IMR-90 (cell line): ENCODE measurements around the gene ZSCAN16. TPM values are rescaled to one million over a fixed set of nuclear protein-coding genes. Genes with fewer than 3 reads are reported as not detected.

ENCODE experiments used
- ATAC-seq: fragments of 200-7000 bp; cut with Tn5 transposase; 2 replicates; pipeline ENCODE4 v1.9.1; 2020; ENCODE audit warnings: low read depth, mild to moderate bottlenecking, moderate library complexity
- BruUV-seq: library from RNA; stranded (reverse); fragments of 400-500 nt; replicated peaks from 2 replicates; lab custom pipeline; 2021; lab: Mats Ljungman, UMichigan
- CTCF ChIA-PET: fragments of 300-600 bp; formaldehyde crosslinking; extraction: SDS; loops from one replicate; lab custom pipeline; 2021; ENCODE audit warnings: antibody characterized with exemption; lab: Yijun Ruan, JAX
- POLR2A ChIA-PET: fragments of 300-600 bp; sonication (Branson Sonifier 250); formaldehyde crosslinking; loops from one replicate; lab custom pipeline; 2022; ENCODE audit warnings: antibody characterized with exemption; ENCODE audit not compliant: unreplicated experiment; lab: Charles Lee
- DNase-seq: peaks from one replicate; pipeline ENCODE4 v3.0.0; 2013
- H2AFZ ChIP-seq: replicated peaks from 2 replicates; pipeline ENCODE3; 2013; ENCODE audit warnings: low read length, mild to moderate bottlenecking; ENCODE audit not compliant: poor library complexity
- H2AK5ac ChIP-seq: 2 replicates; pipeline ENCODE4 v1.6.1; 2013; ENCODE audit warnings: low read depth, low read length, inconsistent platforms
- H2AK9ac ChIP-seq: replicated peaks from 2 replicates; pipeline ENCODE3; 2013; ENCODE audit warnings: mild to moderate bottlenecking, low read depth, low read length, moderate library complexity; ENCODE audit not compliant: poor library complexity
- H2BK120ac ChIP-seq: 2 replicates; pipeline ENCODE4 v1.6.1; 2013; ENCODE audit warnings: low read depth, low read length, inconsistent platforms
- H2BK15ac ChIP-seq: 3 replicates; pipeline ENCODE4 v1.6.1; 2013; ENCODE audit warnings: low read depth, low read length, inconsistent platforms
- H2BK20ac ChIP-seq: 2 replicates; pipeline ENCODE4 v1.6.1; 2013; ENCODE audit warnings: low read depth, mild to moderate bottlenecking, inconsistent platforms, low read length, moderate library complexity
- H2BK5ac ChIP-seq: 2 replicates; pipeline ENCODE4 v1.6.1; 2013; ENCODE audit warnings: mild to moderate bottlenecking, low read depth, low read length, inconsistent platforms; ENCODE audit not compliant: poor library complexity, severe bottlenecking
- H3K14ac ChIP-seq: replicated peaks from 2 replicates; pipeline ENCODE4 v1.6.1; 2013; ENCODE audit warnings: low read depth, low read length, inconsistent platforms
- H3K18ac ChIP-seq: 2 replicates; pipeline ENCODE4 v1.6.1; 2013; ENCODE audit warnings: low read depth, low read length, control low read depth
- H3K23ac ChIP-seq: 2 replicates; pipeline ENCODE4 v1.6.1; 2013; ENCODE audit warnings: low read depth, low read length, inconsistent platforms
- H3K27ac ChIP-seq: 2 replicates; pipeline ENCODE4 v1.5.1; 2013; ENCODE audit warnings: mild to moderate bottlenecking, control low read depth, low read length; ENCODE audit not compliant: insufficient read depth
- H3K27me3 ChIP-seq: 2 replicates; pipeline ENCODE4 v1.6.1; 2013; ENCODE audit warnings: low read length; ENCODE audit not compliant: control insufficient read depth, insufficient read depth
- H3K36me3 ChIP-seq: 2 replicates; pipeline ENCODE4 v1.6.1; 2013; ENCODE audit warnings: low read length, mixed read lengths; ENCODE audit not compliant: control insufficient read depth, insufficient read depth
- H3K4ac ChIP-seq: 2 replicates; pipeline ENCODE4 v1.6.1; 2013; ENCODE audit warnings: low read depth, low read length, inconsistent platforms
- H3K4me1 ChIP-seq: 2 replicates; pipeline ENCODE4 v1.6.1; 2013; ENCODE audit warnings: low read length, mixed read lengths; ENCODE audit not compliant: control insufficient read depth, insufficient read depth
- H3K4me2 ChIP-seq: 2 replicates; pipeline ENCODE4 v1.6.1; 2013; ENCODE audit warnings: low read depth, mild to moderate bottlenecking, control low read depth, low read length, moderate library complexity
- H3K4me3 ChIP-seq: 2 replicates; pipeline ENCODE4 v1.5.1; 2013; ENCODE audit warnings: low read depth, mild to moderate bottlenecking, control low read depth, low read length, moderate library complexity; ENCODE audit not compliant: insufficient read depth
- H3K56ac ChIP-seq: 2 replicates; pipeline ENCODE4 v1.6.1; 2013; ENCODE audit warnings: low read length, inconsistent platforms; ENCODE audit not compliant: insufficient read depth; ENCODE audit errors: extremely low read depth
- H3K79me1 ChIP-seq, 2 experiments: 2 replicates each; pipeline ENCODE4 v1.6.1; 2013; ENCODE audit warnings: low read length in 2 of 2, inconsistent platforms in 1 of 2, low read depth in 1 of 2
- H3K9ac ChIP-seq: 2 replicates; pipeline ENCODE4 v1.6.1; 2013; ENCODE audit warnings: low read depth, low read length, control low read depth
- H3K9me1 ChIP-seq: 2 replicates; pipeline ENCODE4 v1.6.1; 2013; ENCODE audit warnings: low read length, inconsistent platforms; ENCODE audit not compliant: insufficient read depth
- H3K9me3 ChIP-seq: 2 replicates; pipeline ENCODE4 v1.6.1; 2013; ENCODE audit warnings: low read length; ENCODE audit not compliant: control insufficient read depth, insufficient read depth
- H4K20me1 ChIP-seq: 2 replicates; pipeline ENCODE4 v1.6.1; 2013; ENCODE audit warnings: low read length, inconsistent platforms; ENCODE audit not compliant: insufficient read depth
- H4K5ac ChIP-seq: 2 replicates; pipeline ENCODE4 v1.6.1; 2013; ENCODE audit warnings: mild to moderate bottlenecking, low read depth, low read length, control low read depth
- H4K8ac ChIP-seq, 2 experiments: 2 replicates each; pipeline ENCODE4 v1.6.1; 2013; ENCODE audit warnings: low read depth in 2 of 2, low read length in 2 of 2, control low read depth in 1 of 2, inconsistent platforms in 1 of 2
- H4K91ac ChIP-seq: 2 replicates; pipeline ENCODE4 v1.6.1; 2013; ENCODE audit warnings: low read depth, low read length, inconsistent platforms; ENCODE audit not compliant: insufficient read depth
- CEBPB ChIP-seq: IDR thresholded peaks from 2 replicates; pipeline ENCODE4 v1.6.1; 2012; ENCODE audit warnings: low read depth, low read length, improper control_type of control experiment
- CHD1 ChIP-seq: IDR thresholded peaks from 2 replicates; pipeline ENCODE4 v1.6.1; 2012; ENCODE audit warnings: low read depth, low read length, improper control_type of control experiment
- MAZ ChIP-seq: IDR thresholded peaks from 2 replicates; pipeline ENCODE4 v1.6.1; 2012; ENCODE audit warnings: low read depth, mild to moderate bottlenecking, low read length, improper control_type of control experiment, moderate library complexity, borderline replicate concordance
- POLR2A ChIP-seq: IDR thresholded peaks from 2 replicates; pipeline ENCODE4 v1.6.1; 2012; ENCODE audit warnings: mild to moderate bottlenecking, low read depth, low read length
- RCOR1 ChIP-seq: IDR thresholded peaks from 2 replicates; pipeline ENCODE4 v1.6.1; 2012; ENCODE audit warnings: mild to moderate bottlenecking, low read length, improper control_type of control experiment; ENCODE audit not compliant: insufficient replicate concordance
- SMC3 ChIP-seq: fragments of 150-350 bp; IDR thresholded peaks from 2 replicates; pipeline ENCODE4 v1.6.1; 2016; ENCODE audit warnings: low read depth, mild to moderate bottlenecking, antibody characterized with exemption, low read length, moderate library complexity
- WGBS, 2 experiments: methylation state at CpG; one replicate each; pipeline versions ENCODE4 v1.1.5 to v1.1.7; 2013; ENCODE audit warnings: missing lambda C conversion rate in 2 of 2; ENCODE audit not compliant: insufficient read length in 1 of 2; ENCODE audit errors: extremely low coverage in 2 of 2; 5-methylcytosine and 5-hydroxymethylcytosine counted together
- dilution Hi-C: fragments of 300-500 bp; cut with HindIII; formaldehyde crosslinking; loops from one replicate; pipeline ENCODE4 v1.14.3; 2018; ENCODE audit warnings: low sequenced_read_pairs; ENCODE audit not compliant: unreplicated experiment
- in situ Hi-C: fragments of 300-500 bp; cut with MboI; formaldehyde crosslinking; loops from 3 replicates; pipeline ENCODE4 v1.14.3; 2019; ENCODE audit warnings: low sequenced_read_pairs, inconsistent platforms, mixed read lengths
- intact Hi-C: fragments of 100-400 bp; cut with micrococcal nuclease; formaldehyde crosslinking; loops from 2 replicates; pipeline ENCODE4 v1.10.0; 2022
- polyA plus RNA-seq, 3 experiments: library from polyadenylated mRNA; depleted of rRNA; stranded (reverse); fragments of >200 nt; gene quantifications; 2 replicates each; pipeline ENCODE4 v1.2.3, GENCODE V29; 2012; ENCODE audit warnings: low replicate concordance in 1 of 3
- total RNA-seq: library from RNA; depleted of rRNA; stranded (reverse); fragments of >200 nt; gene quantifications from 2 replicates; pipeline ENCODE4 v1.2.3, GENCODE V29; 2012
- TF ChIP-seq, protein P1 (sequence below): fragments of 150-350 bp; IDR thresholded peaks from 2 replicates; pipeline ENCODE4 v1.6.1; 2016; ENCODE audit warnings: low read depth, mild to moderate bottlenecking, low read length, moderate library complexity, borderline replicate concordance

Gene ZSCAN16
- total and polyA plus RNA-seq, 2 of the 4 experiments (the other 2 are of a cell fraction): 1.8 to 3.0 TPM

DNA sequence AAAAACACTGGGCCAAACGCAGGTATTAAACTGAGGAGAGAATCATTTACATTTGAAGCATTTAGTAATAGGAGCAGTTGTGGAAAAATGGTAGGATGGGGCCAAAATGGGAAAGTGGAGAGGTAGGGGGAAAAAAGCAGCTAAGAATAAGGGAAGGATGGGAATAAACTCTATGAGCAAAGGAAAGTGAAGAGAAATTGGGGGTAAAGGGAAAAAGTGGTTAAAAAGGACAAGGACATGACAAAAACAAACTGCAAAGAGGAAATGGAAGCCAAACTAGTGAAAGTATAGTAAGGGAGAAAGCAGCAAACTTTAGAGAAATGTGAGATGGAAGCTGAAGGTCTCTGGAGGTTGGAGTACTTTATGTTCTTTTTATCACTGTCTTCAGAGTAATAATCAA lies 6.2 kb upstream of the ZSCAN16 start:
- Histone ChIP-seq H4K91ac (no peak overlapping the region), H3K4me1 (no peaks in the 10 kb centered on the region), H3K27ac (no peak overlapping the region), H3K9ac (no peak overlapping the region), H3K79me1 (peaks cover 4 to 7% of the 10 kb centered on the region in 2 experiments), H4K20me1 (no peaks in the 10 kb centered on the region), H3K36me3 (peaks cover 32% of the 10 kb centered on the region), H2BK20ac (no peak overlapping the region), H2AK9ac (no peak overlapping the region), H3K9me3 (no peaks in the 10 kb centered on the region), H3K4me3 (no peak overlapping the region), H3K18ac (no peak overlapping the region), H3K9me1 (no peaks in the 10 kb centered on the region), H3K23ac (no peak overlapping the region), H3K4me2 (no peak overlapping the region), H3K14ac (no peak overlapping the region), H4K5ac (no peak overlapping the region), H4K8ac (no peak overlapping the region), H2BK120ac (no peak overlapping the region), H3K27me3 (no peaks in the 10 kb centered on the region), H3K4ac (no peak overlapping the region), H2BK15ac (no peak overlapping the region), H2BK5ac (no peak overlapping the region), H2AFZ (no peak overlapping the region), H2AK5ac (no peak overlapping the region), H3K56ac (no peak overlapping the region)
- in situ Hi-C loops: no loop called here
- TF ChIP-seq, protein P1, sequence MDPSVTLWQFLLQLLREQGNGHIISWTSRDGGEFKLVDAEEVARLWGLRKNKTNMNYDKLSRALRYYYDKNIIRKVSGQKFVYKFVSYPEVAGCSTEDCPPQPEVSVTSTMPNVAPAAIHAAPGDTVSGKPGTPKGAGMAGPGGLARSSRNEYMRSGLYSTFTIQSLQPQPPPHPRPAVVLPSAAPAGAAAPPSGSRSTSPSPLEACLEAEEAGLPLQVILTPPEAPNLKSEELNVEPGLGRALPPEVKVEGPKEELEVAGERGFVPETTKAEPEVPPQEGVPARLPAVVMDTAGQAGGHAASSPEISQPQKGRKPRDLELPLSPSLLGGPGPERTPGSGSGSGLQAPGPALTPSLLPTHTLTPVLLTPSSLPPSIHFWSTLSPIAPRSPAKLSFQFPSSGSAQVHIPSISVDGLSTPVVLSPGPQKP: no peak
- TF ChIP-seq SMC3: no peak
- TF ChIP-seq POLR2A: no peak
- no peak for TF ChIP-seq MAZ
- TF ChIP-seq CHD1: no peak
- TF ChIP-seq RCOR1: no peak
- TF ChIP-seq CEBPB: no peak
- intact Hi-C loops: no loop called here
- ChIA-PET CTCF (no interaction called here), POLR2A (no interaction called here)
- WGBS, 2 experiments: no CpG with 5 or more reads among the region's 1 CpG
- no peak for ATAC-seq
- DNase-seq: no peak
- BruUV-seq: no TSS peak
- dilution Hi-C loops: no loop called here
